Measurements from ENCODE around the gene PLD5.
"Not testable (repeated sequence)": the region's sequence is repeated elsewhere in the genome, so short reads cannot be mapped to it uniquely, and the experiment has no call there.

Gene PLD5

DNA sequence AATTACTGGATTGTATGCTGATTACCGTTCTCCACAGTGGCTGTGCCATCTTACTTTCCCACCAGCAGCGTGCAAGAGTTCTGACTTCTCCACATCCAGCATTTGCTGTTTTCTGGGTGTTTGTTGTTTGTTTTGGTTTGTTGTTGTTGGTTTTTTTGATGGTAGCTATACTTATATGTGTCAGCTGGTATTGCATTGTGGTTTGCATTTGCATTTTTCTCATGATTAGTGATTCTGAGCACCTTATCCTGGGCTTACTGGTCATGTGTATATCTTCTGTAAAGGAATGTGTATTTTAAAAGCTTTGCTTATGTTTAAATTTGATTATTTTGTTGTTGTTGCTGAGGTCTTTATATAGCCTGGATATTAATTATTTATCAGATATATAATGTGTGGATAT, 458.7 kb downstream of the PLD5 start:
- no peak overlapping the region for H3K4me3 ChIP-seq (ENCODE audit: low read depth, low read length)
- TF ChIP-seq, protein P1, sequence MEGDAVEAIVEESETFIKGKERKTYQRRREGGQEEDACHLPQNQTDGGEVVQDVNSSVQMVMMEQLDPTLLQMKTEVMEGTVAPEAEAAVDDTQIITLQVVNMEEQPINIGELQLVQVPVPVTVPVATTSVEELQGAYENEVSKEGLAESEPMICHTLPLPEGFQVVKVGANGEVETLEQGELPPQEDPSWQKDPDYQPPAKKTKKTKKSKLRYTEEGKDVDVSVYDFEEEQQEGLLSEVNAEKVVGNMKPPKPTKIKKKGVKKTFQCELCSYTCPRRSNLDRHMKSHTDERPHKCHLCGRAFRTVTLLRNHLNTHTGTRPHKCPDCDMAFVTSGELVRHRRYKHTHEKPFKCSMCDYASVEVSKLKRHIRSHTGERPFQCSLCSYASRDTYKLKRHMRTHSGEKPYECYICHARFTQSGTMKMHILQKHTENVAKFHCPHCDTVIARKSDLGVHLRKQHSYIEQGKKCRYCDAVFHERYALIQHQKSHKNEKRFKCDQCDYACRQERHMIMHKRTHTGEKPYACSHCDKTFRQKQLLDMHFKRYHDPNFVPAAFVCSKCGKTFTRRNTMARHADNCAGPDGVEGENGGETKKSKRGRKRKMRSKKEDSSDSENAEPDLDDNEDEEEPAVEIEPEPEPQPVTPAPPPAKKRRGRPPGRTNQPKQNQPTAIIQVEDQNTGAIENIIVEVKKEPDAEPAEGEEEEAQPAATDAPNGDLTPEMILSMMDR (conservative IDR thresholded peaks at IDR 0.05; ENCODE audit: low read depth, low read length): no peak
- no peak for DNase-seq (ENCODE audit: low read depth)

DNA sequence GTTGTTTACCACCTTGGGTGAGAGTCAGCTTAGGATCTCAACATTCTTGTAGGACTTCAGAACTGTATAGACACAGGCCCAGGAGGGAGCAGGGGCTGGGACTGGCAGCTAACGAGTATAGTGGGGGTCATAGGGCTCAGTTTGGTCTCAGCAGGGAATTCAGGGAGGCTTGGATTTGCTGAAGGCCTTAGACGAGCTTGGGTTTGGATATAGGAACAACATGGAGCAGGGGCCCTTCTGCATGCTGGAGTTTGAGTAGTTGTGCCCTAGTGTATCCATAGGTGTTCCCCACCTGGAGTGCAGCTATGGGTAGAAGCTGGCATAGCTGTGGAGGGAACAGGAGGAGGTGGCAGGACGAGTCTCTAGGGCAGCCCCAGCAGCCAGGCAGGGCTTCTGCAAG, 462.2 kb downstream of the PLD5 start:
- TF ChIP-seq, protein P1 (conservative IDR thresholded peaks at IDR 0.05; ENCODE audit: low read depth, low read length): no peak
- DNase-seq (ENCODE audit: low read depth): no peak
- no peak overlapping the region for H3K4me3 ChIP-seq (ENCODE audit: low read depth, low read length)

DNA sequence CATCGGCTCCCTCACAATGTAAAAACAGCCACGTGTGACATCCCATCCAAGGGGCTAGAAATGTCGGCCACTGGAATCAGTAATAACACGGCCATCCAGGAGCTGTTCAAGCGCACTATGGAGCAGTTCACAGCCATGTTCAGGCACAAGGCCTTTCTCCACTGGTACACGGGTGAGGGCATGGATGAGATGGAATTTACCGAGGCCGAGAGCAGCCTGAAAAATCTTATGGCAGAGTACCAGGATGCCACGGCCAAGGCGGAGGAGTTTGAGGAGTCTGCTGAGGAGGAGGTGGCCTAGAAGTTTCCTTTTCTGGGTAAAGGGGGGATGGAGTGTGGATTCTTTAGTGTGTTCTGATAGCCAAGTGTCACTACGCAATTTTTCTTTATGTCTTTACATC, 464.5 kb downstream of the PLD5 start:
- no peak for DNase-seq (ENCODE audit: low read depth)
- H3K4me3 ChIP-seq (ENCODE audit: low read depth, low read length): no peak overlapping the region
- TF ChIP-seq, protein P1 (conservative IDR thresholded peaks at IDR 0.05; ENCODE audit: low read depth, low read length): no peak

DNA sequence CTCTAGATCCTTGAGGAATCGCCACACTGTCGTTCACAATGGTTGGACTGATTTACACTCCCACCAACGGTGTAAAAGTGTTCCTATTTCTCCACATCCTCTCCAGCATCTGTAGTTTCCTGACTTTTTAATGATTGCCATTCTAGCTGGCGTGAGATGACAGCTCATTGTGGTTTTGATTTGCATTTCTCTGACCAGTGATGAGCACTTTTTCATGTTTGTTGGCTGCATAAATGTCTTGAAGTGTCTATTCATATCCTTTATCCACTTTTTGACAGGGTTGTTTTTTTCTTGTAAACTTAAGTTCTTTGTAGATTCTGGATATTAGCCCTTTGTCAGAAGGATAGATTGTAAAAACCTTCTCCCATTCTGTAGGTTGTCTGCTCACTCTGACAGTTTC, 465.9 kb downstream of the PLD5 start:
- not testable (repeated sequence) for DNase-seq (ENCODE audit: low read depth); H3K4me3 ChIP-seq (ENCODE audit: low read depth, low read length)

DNA sequence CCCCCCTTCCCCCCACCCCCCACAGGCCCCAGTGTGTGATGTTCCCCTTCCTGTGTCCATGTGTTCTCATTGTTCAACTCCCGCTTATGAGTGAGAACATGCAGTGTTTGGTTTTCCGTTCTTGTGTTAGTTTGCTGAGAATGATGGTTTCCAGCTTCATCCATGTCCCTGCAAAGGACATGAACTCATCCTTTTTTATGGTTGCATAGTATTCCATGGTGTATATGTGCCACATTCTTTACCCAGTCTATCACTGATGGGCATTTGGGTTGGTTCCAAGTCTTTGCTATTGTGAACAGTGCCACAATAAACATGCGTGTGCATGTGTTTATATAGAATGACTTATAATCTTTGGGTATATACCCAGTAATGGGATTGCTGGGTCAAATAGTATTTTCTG, 466.3 kb downstream of the PLD5 start:
- DNase-seq (ENCODE audit: low read depth); H3K4me3 ChIP-seq (ENCODE audit: low read depth, low read length): not testable (repeated sequence)

DNA sequence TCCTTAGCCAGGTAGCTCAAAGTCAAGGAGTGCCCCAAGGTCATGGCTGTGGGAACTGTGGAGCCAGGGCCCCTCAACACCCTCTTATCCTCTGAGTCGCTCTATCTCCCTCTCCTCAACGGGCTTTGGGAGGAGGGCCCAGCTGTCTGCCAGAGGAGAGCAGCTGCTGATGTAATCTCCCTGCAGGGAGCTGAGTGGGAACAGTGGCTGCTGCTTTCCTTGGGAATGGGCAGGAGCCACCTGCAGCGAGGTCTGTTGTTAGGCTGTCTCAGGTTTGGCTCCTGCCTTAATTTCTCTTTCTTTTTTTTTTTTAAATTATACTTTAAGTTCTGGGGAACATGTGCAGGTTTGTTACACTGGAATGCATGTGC, 466.8 kb downstream of the PLD5 start:
- H3K4me3 ChIP-seq (ENCODE audit: low read depth, low read length): no peak overlapping the region
- DNase-seq (ENCODE audit: low read depth): no peak
- TF ChIP-seq, protein P1 (conservative IDR thresholded peaks at IDR 0.05; ENCODE audit: low read depth, low read length): no peak

DNA sequence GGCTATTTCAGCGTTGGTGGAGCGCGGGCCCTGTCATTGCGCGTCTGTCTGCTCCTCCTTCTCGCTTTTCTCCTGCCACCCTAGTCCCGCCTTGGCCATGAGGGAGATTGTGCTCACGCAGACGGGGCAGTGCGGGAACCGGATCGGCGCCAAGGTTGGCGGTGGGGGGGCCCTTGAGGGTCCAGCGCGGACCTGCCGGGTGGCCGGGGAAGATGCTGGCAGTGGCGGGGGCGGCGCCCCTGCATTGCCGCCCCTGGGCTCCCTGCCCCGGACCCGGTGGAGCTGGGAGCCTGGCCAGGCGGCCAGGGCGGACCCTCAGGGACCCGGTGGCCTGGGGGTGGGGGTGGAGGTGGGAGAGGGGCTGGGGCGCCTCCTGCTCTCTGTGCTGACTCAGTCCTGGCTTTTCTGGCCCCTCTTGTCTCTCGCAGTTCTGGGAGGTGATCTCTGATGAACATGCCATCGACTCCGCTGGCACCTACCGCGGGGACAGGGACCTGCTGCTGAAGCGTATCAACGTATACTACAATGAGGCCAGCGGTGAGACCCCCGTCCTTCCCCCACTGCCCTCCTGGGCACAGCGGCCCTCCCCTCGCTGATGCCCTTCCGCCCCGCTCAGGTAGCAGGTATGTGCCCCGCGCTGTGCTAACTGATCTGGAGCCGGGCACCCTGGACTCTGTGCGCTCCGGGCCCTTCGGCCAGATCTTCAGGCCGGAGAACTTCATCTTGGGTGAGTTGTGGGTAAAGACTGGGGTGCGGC, 467.3 kb downstream of the PLD5 start:
- DNase-seq (ENCODE audit: low read depth): no peak
- TF ChIP-seq, protein P1 (conservative IDR thresholded peaks at IDR 0.05; ENCODE audit: low read depth, low read length): no peak

DNA sequence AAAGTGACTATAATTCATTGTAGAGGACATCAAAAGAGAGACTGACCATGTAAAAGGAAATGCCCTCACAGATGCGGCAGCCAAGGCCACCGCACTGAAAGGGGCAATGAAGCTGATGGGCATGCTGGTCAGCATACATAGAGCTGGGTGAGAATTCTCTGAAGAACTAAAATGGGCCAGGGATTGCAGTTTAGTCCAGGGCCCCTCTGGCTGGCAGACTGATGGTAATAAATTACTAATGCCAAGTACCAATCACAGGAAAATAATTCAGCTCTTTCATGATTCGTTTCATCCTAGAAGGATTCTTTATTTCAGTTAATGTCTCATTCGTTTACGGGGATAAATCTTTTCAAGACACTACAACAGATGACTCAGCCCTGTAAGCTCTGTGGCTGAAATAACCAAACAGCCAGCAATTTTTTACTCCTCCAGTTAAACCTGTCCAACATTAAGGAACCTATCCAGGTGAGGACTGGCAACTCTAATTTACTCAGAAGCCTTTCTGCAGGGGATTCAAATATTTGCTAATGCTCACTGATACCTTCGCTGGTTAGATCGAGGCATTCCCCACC, 468.7 kb downstream of the PLD5 start:
- no peak for DNase-seq (ENCODE audit: low read depth)
- TF ChIP-seq, protein P1 (conservative IDR thresholded peaks at IDR 0.05; ENCODE audit: low read depth, low read length): no peak
- H3K4me3 ChIP-seq (ENCODE audit: low read depth, low read length): no peak overlapping the region

More for the DNA sequence above, 467.3 kb downstream of the PLD5 start:
- H3K4me3 ChIP-seq (ENCODE audit: low read depth, low read length): no peak overlapping the region
